NCI-H2227 (cell line): ENCODE measurements around the gene CTNNA2.

ENCODE experiments used
- DNase-seq: peaks from one replicate; lab custom pipeline; 2025; ENCODE audit not compliant: unreplicated experiment; lab: John Stamatoyannopoulos, UW

Gene CTNNA2

GRCh38 chr2:80519121-80519643 is 1006.3 kb downstream of the CTNNA2 start:
- DNase-seq, result no peak

GRCh38 chr2:80519699-80520291 is 1006.9 kb downstream of the CTNNA2 start:
- DNase-seq, result no peak

DNA sequence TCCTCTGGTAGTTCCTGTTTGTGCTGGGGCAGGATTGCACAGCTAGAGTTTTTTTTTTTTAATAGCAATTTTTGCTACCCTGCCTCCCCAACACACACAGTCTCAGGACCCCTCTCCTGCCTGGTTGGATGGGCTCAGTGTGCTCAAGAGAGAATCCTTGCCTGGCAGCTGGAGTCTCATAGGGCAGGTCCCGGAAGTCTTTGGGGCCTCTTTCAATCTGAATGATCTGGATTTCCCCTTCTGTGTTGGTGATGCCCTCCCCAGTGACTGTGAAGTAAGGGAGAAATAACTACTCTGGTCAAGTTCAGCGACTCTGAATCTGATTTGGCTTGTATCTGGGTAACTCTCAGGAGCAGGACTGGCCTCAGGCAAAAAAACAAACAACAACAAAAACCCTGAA is 1012.3 kb downstream of the CTNNA2 start:
- no peak for DNase-seq

- DNase-seq, result no peak
Measured at GRCh38 chr2:80527119-80527518, 1014.3 kb downstream of the CTNNA2 start.

GRCh38 chr2:80529466-80530165 is 1016.8 kb downstream of the CTNNA2 start:
- DNase-seq, result no peak

DNA sequence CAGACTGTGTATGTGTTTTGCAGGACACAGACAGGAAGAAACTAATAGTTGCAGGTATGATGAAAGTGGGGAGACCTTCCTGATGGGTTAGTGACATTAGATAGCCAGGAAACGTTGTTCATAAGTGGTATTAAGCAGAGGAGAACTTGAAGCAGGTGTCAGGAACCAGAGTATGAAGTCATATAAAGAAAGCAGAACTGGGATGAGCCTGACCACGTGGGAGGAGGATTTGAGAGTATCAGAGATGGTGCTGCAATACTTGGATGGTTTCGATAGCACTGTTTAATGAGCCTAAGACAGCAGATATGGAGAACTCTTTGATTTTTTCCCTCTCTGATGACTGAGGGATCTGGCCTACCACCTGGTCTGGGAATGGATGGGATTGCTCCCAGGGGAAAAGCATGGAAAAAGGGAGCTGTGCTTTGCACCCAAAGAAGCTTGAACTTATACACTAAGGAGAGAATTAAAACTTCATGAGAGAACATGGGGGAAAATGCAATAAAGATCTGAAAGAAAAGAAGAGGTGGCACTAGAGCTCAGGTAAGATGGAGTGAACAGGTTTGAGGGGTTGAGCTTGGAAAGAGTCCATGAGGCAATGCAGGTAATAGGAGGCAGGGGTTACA is 1017.7 kb downstream of the CTNNA2 start:
- DNase-seq, result no peak

GRCh38 chr2:80531319-80531718 is 1018.5 kb downstream of the CTNNA2 start:
- DNase-seq, result no peak

DNA sequence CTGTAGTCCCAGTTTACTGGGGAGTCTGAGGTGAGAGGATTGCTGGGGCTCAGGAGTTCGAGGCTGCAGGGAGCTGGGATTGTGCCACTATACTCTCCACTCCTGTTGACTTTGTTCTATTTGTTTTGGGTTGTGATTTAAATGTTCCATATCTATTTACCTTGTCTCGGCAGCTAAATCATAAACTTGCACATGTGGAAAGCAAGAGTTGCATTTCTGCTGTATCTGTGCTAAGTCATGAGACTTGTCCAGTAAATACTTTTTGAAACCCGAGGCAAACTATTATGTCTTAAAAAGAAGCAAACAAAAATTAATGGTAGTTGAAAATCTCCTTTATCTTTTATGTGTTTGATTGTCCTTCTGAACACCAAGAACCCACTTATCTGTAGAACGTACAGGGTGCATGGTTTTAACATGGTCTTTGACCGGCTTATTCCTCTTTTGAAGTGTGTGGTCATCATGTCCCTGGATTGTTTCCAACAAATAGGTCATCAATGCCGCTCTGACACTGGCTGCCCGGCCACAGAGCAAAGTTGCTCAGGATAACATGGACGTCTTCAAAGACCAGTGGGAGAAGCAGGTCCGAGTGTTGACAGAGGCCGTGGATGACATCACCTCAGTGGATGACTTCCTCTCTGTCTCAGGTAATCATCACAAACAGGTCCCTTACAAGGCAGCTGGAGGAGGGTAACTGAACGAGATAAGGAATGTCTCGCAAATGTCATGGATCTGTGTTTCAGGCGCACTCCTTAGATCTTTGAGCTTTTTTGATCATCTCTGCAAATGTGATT is 1032.8 kb downstream of the CTNNA2 start:
- DNase-seq, result no peak

- no peak for DNase-seq
Measured at GRCh38 chr2:80546766-80547165, 1033.9 kb downstream of the CTNNA2 start.

- no peak for DNase-seq
Measured at GRCh38 chr2:80547344-80547743, 1034.5 kb downstream of the CTNNA2 start.

- DNase-seq, result no peak
Measured at GRCh38 chr2:80548469-80548868, 1035.6 kb downstream of the CTNNA2 start.

DNA sequence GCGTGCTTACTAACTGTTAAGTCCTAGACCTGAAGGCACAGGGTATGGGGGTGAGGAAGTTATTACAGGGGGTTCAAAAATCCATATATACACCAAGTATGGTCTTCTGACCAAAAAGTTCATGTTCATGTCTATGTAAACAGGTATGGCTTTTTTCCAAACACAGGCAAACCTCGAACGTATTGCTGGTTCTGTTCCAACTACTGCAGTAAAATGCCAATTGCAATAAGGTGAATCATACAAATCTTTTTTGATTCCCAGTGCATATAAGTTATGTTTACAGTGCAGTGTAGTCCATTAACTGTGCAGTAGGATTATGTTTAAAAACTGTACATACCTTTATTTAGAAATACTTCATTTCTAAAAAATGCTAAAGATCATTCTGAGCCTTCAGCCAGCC is 1037.0 kb downstream of the CTNNA2 start:
- no peak for DNase-seq

DNA sequence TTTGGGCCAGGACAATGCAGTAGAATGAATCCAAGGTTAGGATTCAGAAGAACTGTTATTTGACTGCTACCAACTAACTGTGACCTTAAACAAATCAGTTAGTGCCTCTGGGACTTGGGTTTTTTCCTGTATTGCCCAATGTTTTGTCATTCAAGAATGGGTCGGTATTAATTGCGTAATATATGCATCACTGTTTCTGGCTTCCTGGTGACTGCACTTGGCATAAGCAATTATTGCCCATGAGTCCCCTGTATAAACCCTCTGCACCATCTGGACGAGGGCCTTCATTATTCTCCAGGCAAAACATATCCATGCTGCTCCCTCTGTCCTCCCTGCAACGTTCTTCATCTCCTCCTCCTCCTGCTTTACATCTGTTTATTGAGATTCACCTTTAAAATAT is 1047.5 kb downstream of the CTNNA2 start:
- DNase-seq, result no peak

GRCh38 chr2:80568011-80568410 is 1055.2 kb downstream of the CTNNA2 start:
- no peak for DNase-seq

- no peak for DNase-seq
Measured at GRCh38 chr2:80573167-80573566, 1060.3 kb downstream of the CTNNA2 start.

DNA sequence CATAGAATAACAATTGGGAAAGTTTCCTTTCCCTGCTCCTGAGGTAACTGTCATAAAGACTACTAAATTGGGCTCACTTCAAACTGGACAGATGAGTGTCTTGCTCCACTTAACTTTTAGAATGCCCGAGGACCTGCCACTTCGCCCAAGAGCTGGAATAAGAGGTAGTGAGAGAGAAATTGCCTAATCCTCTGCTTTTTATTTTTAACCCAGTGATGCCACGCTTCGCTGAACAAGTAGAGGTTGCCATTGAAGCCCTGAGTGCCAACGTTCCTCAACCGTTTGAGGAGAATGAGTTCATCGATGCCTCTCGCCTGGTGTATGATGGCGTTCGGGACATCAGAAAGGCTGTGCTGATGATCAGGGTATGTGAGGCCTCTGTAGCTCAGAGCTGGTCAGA is 1061.1 kb downstream of the CTNNA2 start:
- no peak for DNase-seq

DNA sequence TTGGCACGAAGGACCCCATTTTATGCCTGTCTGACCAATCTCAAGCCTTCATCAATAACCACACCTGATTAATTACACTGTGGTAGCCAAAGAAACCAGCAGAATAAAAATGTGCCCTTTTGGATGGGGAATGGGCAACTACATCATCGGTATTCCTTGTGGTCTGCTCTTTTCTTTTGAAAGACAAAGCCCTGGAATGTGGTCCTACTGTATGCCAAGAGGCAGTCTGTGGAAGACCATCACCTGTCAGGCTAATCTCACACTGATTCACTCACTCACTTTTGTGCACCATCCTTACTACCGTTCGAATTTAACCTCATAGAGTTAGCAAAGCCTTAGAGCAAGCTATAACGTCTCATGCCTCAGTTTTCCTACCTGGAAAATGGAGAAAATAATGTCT is 1066.9 kb downstream of the CTNNA2 start:
- DNase-seq, result no peak

- no peak for DNase-seq
Measured at GRCh38 chr2:80591233-80591632, 1078.4 kb downstream of the CTNNA2 start.

DNA sequence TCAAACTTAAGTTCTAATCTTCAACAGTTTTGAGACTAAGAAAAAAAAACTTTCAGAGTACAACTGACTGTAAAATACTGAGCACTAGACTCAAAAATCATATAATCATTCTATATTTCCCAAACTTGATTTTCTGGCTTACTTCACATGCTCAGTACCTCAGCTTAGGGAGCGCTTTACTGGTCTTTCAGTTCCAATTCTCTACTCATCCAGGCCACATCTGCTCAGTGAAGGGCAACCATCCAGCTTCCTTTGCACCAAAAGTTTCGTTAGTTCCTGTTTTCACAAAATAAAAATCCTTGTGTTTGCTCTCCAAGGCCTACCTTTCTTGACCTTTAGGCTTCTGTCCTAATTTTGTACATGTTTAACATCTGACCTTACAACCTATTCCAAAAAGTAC is 1079.3 kb downstream of the CTNNA2 start:
- DNase-seq, result no peak

GRCh38 chr2:80610108-80610507 is 1097.3 kb downstream of the CTNNA2 start:
- DNase-seq, result no peak

DNA sequence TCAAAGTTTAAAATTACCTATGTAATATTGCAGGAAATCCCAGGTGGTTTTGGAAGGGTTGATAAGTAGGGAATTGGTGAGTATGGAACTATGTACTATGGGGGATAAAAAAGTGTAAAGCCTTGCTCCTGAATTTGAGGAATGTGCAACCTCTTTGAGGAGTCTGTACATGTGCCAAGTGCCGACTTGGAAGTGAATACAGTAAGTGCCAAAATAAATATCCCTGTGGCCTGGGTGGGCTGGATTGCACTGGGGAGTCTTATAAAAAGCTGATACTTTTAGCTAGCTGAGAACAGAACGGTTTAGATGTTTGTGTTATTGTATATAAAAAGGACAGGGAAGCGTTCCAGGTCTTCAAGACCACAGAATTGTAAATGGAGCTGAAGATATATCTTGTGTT is 1108.8 kb downstream of the CTNNA2 start:
- DNase-seq, result no peak

- DNase-seq, result no peak
Measured at GRCh38 chr2:80624062-80624461, 1111.2 kb downstream of the CTNNA2 start.
